SH-SY5Y (cell line): ENCODE results near the gene PDLIM7.

Experiments
- GATA2 ChIP-seq: IDR thresholded peaks from 2 replicates; pipeline ENCODE4 v1.6.1; 2011; ENCODE audit warnings: mild to moderate bottlenecking, low read depth, low read length
- GATA3 ChIP-seq: IDR thresholded peaks from 2 replicates; pipeline ENCODE4 v1.6.1; 2011; ENCODE audit warnings: low read depth, mild to moderate bottlenecking, low read length, moderate library complexity

- TF ChIP-seq GATA2 (peak; percentile 30; the same call in 1 of the 2 replicates), GATA3 (no peak)
These were observed 44.4 kb downstream of the PDLIM7 start for GRCh38 chr5:177452688-177453638.
